H1 (cell line): ENCODE measurements around the gene PKD2. TPM values are rescaled to one million over a fixed set of nuclear protein-coding genes. Genes with fewer than 3 reads are reported as not detected.

ENCODE experiments used
- CTCF ChIA-PET: fragments of 300-600 bp; sonication (Branson Sonifier 250); formaldehyde crosslinking; loops from one replicate; lab custom pipeline; 2021; ENCODE audit not compliant: partially characterized antibody; lab: Charles Lee
- POLR2A ChIA-PET: fragments of 300-600 bp; sonication (Branson Sonifier 250); formaldehyde crosslinking; loops from one replicate; lab custom pipeline; 2021; ENCODE audit warnings: inconsistent platforms; ENCODE audit not compliant: partially characterized antibody; lab: Charles Lee
- DNase-seq, 2 experiments: peaks; one replicate each; pipeline versions ENCODE4 v3.0.0 to v3.0.0-alpha.2; 2010 to 2022; ENCODE audit warnings: low spot score in 2 of 2, low read depth in 1 of 2, mixed read lengths in 1 of 2
- FAIRE-seq: peaks from 2 replicates; lab custom pipeline; 2011; peaks lifted over from hg19 to GRCh38; lab: Jason Lieb, UNC
- H2AFZ ChIP-seq: 2 replicates; pipeline ENCODE4 v1.8.1; 2012; ENCODE audit warnings: low read length, inconsistent platforms
- H2AK5ac ChIP-seq: 2 replicates; pipeline ENCODE4 v1.6.1; 2013; ENCODE audit warnings: low read depth, low read length
- H2BK120ac ChIP-seq: replicated peaks from 2 replicates; pipeline ENCODE3; 2013; ENCODE audit warnings: low read depth, low read length, inconsistent platforms
- H2BK12ac ChIP-seq: 2 replicates; pipeline ENCODE4 v1.6.1; 2013; ENCODE audit warnings: low read depth, low read length
- H2BK15ac ChIP-seq: 2 replicates; pipeline ENCODE4 v1.6.1; 2013; ENCODE audit warnings: low read length
- H2BK20ac ChIP-seq: 2 replicates; pipeline ENCODE4 v1.6.1; 2013; ENCODE audit warnings: low read length
- H2BK5ac ChIP-seq: 2 replicates; pipeline ENCODE4 v1.6.1; 2013; ENCODE audit warnings: low read depth, low read length
- H3K14ac ChIP-seq: 2 replicates; pipeline ENCODE4 v1.6.1; 2013; ENCODE audit warnings: inconsistent platforms; ENCODE audit not compliant: insufficient read length
- H3K18ac ChIP-seq: 2 replicates; pipeline ENCODE4 v1.6.1; 2013; ENCODE audit warnings: low read length; ENCODE audit errors: extremely low read depth
- H3K23ac ChIP-seq: 2 replicates; pipeline ENCODE4 v1.6.1; 2013; ENCODE audit warnings: inconsistent platforms; ENCODE audit not compliant: insufficient read length
- H3K23me2 ChIP-seq: 2 replicates; pipeline ENCODE4 v1.6.1; 2013; ENCODE audit warnings: low read depth, low read length
- H3K27ac ChIP-seq: 2 replicates; pipeline ENCODE4 v1.6.1; 2011; ENCODE audit warnings: low read depth, low read length, inconsistent platforms
- H3K27me3 ChIP-seq, 4 experiments: replicated peaks in 1 of 4; 1 replicate in 1 of 4; 2 replicates in 3 of 4; pipeline versions ENCODE4 v1.6.1 to v1.8.1; 2011 to 2013; ENCODE audit warnings: low read length in 3 of 4, mild to moderate bottlenecking in 3 of 4, inconsistent platforms in 2 of 4, mixed read lengths in 2 of 4, moderate library complexity in 1 of 4; ENCODE audit not compliant: control insufficient read depth in 3 of 4, insufficient read depth in 3 of 4; ENCODE audit errors: extremely low read depth in 1 of 4
- H3K36me3 ChIP-seq, 4 experiments: 2 replicates each; pipeline versions ENCODE4 v1.6.1 to v1.8.1; 2011 to 2013; ENCODE audit warnings: mild to moderate bottlenecking in 4 of 4, low read length in 3 of 4, moderate library complexity in 2 of 4, control low read depth in 1 of 4, inconsistent platforms in 1 of 4; ENCODE audit not compliant: insufficient read depth in 4 of 4, control insufficient read depth in 2 of 4
- H3K4ac ChIP-seq: replicated peaks from 2 replicates; pipeline ENCODE3; 2013; ENCODE audit warnings: low read length, low read depth, mixed read lengths, inconsistent platforms; ENCODE audit not compliant: insufficient read length
- H3K4me1 ChIP-seq, 4 experiments: replicated peaks in 1 of 4; 1 replicate in 1 of 4; 2 replicates in 3 of 4; pipeline versions ENCODE4 v1.6.1 to v1.8.1; 2011 to 2013; ENCODE audit warnings: low read length in 3 of 4, inconsistent platforms in 2 of 4, mixed read lengths in 1 of 4; ENCODE audit not compliant: insufficient read depth in 4 of 4, control insufficient read depth in 3 of 4
- H3K4me2 ChIP-seq, 2 experiments: 2 replicates each; pipeline versions ENCODE4 v1.6.1 to v1.8.1; 2011 to 2013; ENCODE audit warnings: low read depth in 2 of 2, low read length in 2 of 2, control low read depth in 1 of 2, inconsistent platforms in 1 of 2, mild to moderate bottlenecking in 1 of 2; ENCODE audit not compliant: insufficient read depth in 1 of 2
- H3K4me3 ChIP-seq, 4 experiments: fragments of 200-600, 300-600 bp in 1 of 4; sonication (generic), shearing (Covaris generic), sonication (Bioruptor Twin) in 1 of 4; 2 replicates each; pipeline versions ENCODE4 v1.5.1 to v1.8.1; 2011 to 2016; ENCODE audit warnings: low read length in 4 of 4, low read depth in 3 of 4, control low read depth in 2 of 4, inconsistent platforms in 2 of 4, mild to moderate bottlenecking in 2 of 4, mixed read lengths in 1 of 4, moderate library complexity in 1 of 4; ENCODE audit not compliant: insufficient read depth in 2 of 4; ENCODE audit errors: extremely low read depth in 1 of 4
- H3K56ac ChIP-seq: replicated peaks from 2 replicates; pipeline ENCODE3; 2013; ENCODE audit warnings: low read depth, mild to moderate bottlenecking, mixed read lengths, low read length, inconsistent platforms; ENCODE audit not compliant: insufficient read length
- H3K79me1 ChIP-seq: 2 replicates; pipeline ENCODE4 v1.6.1; 2013; ENCODE audit warnings: low read depth, low read length, control low read depth
- H3K79me2 ChIP-seq, 2 experiments: 2 replicates each; pipeline versions ENCODE4 v1.6.1 to v1.8.1; 2012 to 2013; ENCODE audit warnings: low read length in 2 of 2, mild to moderate bottlenecking in 2 of 2, inconsistent platforms in 1 of 2; ENCODE audit not compliant: insufficient read depth in 2 of 2, control insufficient read depth in 1 of 2
- H3K9ac ChIP-seq, 4 experiments: replicated peaks in 1 of 4; 1 replicate in 1 of 4; 2 replicates in 3 of 4; pipeline versions ENCODE4 v1.6.1 to v1.8.1; 2011 to 2013; ENCODE audit warnings: low read depth in 3 of 4, low read length in 3 of 4, control low read depth in 2 of 4, mild to moderate bottlenecking in 2 of 4, moderate library complexity in 2 of 4, inconsistent platforms in 1 of 4; ENCODE audit errors: extremely low read depth in 1 of 4
- H3K9me3 ChIP-seq, 2 experiments: 2 replicates each; pipeline versions ENCODE4 v1.6.1 to v1.8.1; 2012 to 2013; ENCODE audit warnings: mild to moderate bottlenecking in 2 of 2, moderate library complexity in 2 of 2, control low read depth in 1 of 2, inconsistent platforms in 1 of 2, low read depth in 1 of 2, low read length in 1 of 2, mixed read lengths in 1 of 2; ENCODE audit not compliant: insufficient read depth in 2 of 2
- H4K20me1 ChIP-seq, 2 experiments: replicated peaks in 1 of 2; 2 replicates each; pipeline versions ENCODE3 to v1.8.1; 2011 to 2013; ENCODE audit warnings: inconsistent platforms in 2 of 2, low read length in 2 of 2, mild to moderate bottlenecking in 1 of 2; ENCODE audit not compliant: insufficient read depth in 2 of 2, control insufficient read depth in 1 of 2
- H4K5ac ChIP-seq: 2 replicates; pipeline ENCODE4 v1.6.1; 2013; ENCODE audit warnings: low read length, low read depth, mixed read lengths, inconsistent platforms; ENCODE audit not compliant: insufficient read length
- H4K8ac ChIP-seq: 2 replicates; pipeline ENCODE4 v1.8.0; 2013; ENCODE audit warnings: mild to moderate bottlenecking, moderate library complexity, low read length, inconsistent platforms; ENCODE audit not compliant: insufficient read depth; ENCODE audit errors: extremely low read depth
- H4K91ac ChIP-seq: replicated peaks from 2 replicates; pipeline ENCODE3; 2013; ENCODE audit warnings: low read length, mixed read lengths, inconsistent platforms; ENCODE audit not compliant: insufficient read length
- ASH2L ChIP-seq: fragments of 200-600, 300-600 bp; sonication (generic); IDR thresholded peaks from one replicate; pipeline ENCODE4 v1.7.1; 2017; ENCODE audit warnings: low read length
- POU5F1 ChIP-seq: IDR thresholded peaks from 2 replicates; pipeline ENCODE4 v1.6.1; 2011; ENCODE audit warnings: low read depth, mild to moderate bottlenecking, low read length, moderate library complexity
- RBBP5 ChIP-seq: IDR thresholded peaks from 2 replicates; pipeline ENCODE4 v1.7.1; 2012; ENCODE audit warnings: low read depth, mild to moderate bottlenecking, inconsistent platforms, low read length, moderate library complexity, borderline replicate concordance
- RNF2 ChIP-seq: fragments of 200-900, 300-1000 bp; sonication (generic); IDR thresholded peaks from 2 replicates; pipeline ENCODE4 v1.7.1; 2016; ENCODE audit warnings: borderline replicate concordance, low read depth, mild to moderate bottlenecking, antibody characterized with exemption, low read length; ENCODE audit not compliant: poor library complexity, severe bottlenecking; ENCODE audit errors: missing control alignments
- RXRA ChIP-seq: IDR thresholded peaks from 2 replicates; pipeline ENCODE4 v1.6.1; 2011; ENCODE audit warnings: low read depth, mild to moderate bottlenecking, low read length, moderate library complexity; ENCODE audit not compliant: insufficient read depth
- SIN3A ChIP-seq, 2 experiments: IDR thresholded peaks in 1 of 2; conservative IDR thresholded peaks in 1 of 2; 2 replicates each; pipeline ENCODE4 v1.6.1; 2011 to 2012; ENCODE audit warnings: low read length in 2 of 2, improper control_type of control experiment in 1 of 2, low read depth in 1 of 2, mild to moderate bottlenecking in 1 of 2
- SRF ChIP-seq: IDR thresholded peaks from 2 replicates; pipeline ENCODE4 v1.6.1; 2011; ENCODE audit warnings: mild to moderate bottlenecking, low read depth, low read length, moderate library complexity
- polyA plus RNA-seq, 7 experiments: library from polyadenylated mRNA; depleted of rRNA in 3 of 7; stranded (reverse) in 5 of 7; unstranded in 2 of 7; fragments of >200 nt in 5 of 7; fragments of 200-250 nt in 2 of 7; gene quantifications; 1 replicate in 5 of 7; 2 replicates in 1 of 7; 4 replicates in 1 of 7; pipeline versions ENCODE4 v1.2.1 to v1.2.3, GENCODE V29; 2011 to 2013; ENCODE audit warnings: missing spikeins in 2 of 7, mixed read lengths in 2 of 7
- total RNA-seq: library from RNA; stranded (reverse); fragmentation: NEBNext Ultra II Directional; extraction: Animal tissue kit (Norgen Biotek cat#: 25700); gene quantifications from 2 replicates; pipeline ENCODE4 v1.2.1, GENCODE V29; 2021
- TF ChIP-seq, protein P1 (sequence below): IDR thresholded peaks from 2 replicates; pipeline ENCODE4 v1.6.1; 2012; ENCODE audit warnings: inconsistent platforms
- TF ChIP-seq, protein P2 (sequence below): IDR thresholded peaks from 2 replicates; pipeline ENCODE4 v1.6.1; 2011; ENCODE audit warnings: low read length, improper control_type of control experiment

PKD2 gene
- total and polyA plus RNA-seq, 2 of the 8 experiments (the other 6 are each of a cell fraction or from before 2014, with no cell fraction given): 16.0 to 32.0 TPM

- Histone ChIP-seq H3K4ac (no peak overlapping the region), H3K27me3 (no peaks in the 10 kb centered on the region), H2BK120ac (no peak overlapping the region), H3K79me1 (no peaks in the 10 kb centered on the region; the same call in 1 of the 2 replicates), H3K79me2 (no peaks in the 10 kb centered on the region), H4K5ac (no peak overlapping the region), H3K4me3 (no peak overlapping the region), H3K36me3 (peaks cover 16 to 78% (median 53%) of the 10 kb centered on the region in 4 experiments), H3K23ac (no peak overlapping the region), H2BK15ac (no peak overlapping the region), H2BK5ac (no peak overlapping the region), H3K4me1 (no peaks in the 10 kb centered on the region), H3K23me2 (no peaks in the 10 kb centered on the region), H3K14ac (no peak overlapping the region), H2BK20ac (no peak overlapping the region), H2AFZ (no peak overlapping the region), H4K91ac (no peak overlapping the region), H3K18ac (no peak overlapping the region), H3K56ac (no peak overlapping the region), H2BK12ac (no peak overlapping the region), H4K8ac (no peak overlapping the region), H3K27ac (no peak overlapping the region), H3K4me2 (no peak overlapping the region), H3K9me3 (no peaks in the 10 kb centered on the region), H4K20me1 (no peaks in the 10 kb centered on the region), H3K9ac (no peak overlapping the region), H2AK5ac (no peak overlapping the region)
- DNase-seq: no peak
- ChIA-PET CTCF (interaction anchor here (1.1 to 1.3 kb wide), 3 partner anchors 9 to 168 kb away, joined by 3 read pairs; no protein-coding TSS in a partner anchor), POLR2A (no interaction called here)
- no peak for FAIRE-seq
- no peak for TF ChIP-seq SIN3A (conservative IDR thresholded peaks at IDR 0.05 in 1 of 2, IDR thresholded peaks at IDR 0.05 in 1 of 2; ENCODE audit: low read depth in 1 of 2, low read length in 2 of 2)
- no peak for TF ChIP-seq RXRA
- TF ChIP-seq, protein P1, sequence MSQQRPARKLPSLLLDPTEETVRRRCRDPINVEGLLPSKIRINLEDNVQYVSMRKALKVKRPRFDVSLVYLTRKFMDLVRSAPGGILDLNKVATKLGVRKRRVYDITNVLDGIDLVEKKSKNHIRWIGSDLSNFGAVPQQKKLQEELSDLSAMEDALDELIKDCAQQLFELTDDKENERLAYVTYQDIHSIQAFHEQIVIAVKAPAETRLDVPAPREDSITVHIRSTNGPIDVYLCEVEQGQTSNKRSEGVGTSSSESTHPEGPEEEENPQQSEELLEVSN: no peak
- TF ChIP-seq, protein P2, sequence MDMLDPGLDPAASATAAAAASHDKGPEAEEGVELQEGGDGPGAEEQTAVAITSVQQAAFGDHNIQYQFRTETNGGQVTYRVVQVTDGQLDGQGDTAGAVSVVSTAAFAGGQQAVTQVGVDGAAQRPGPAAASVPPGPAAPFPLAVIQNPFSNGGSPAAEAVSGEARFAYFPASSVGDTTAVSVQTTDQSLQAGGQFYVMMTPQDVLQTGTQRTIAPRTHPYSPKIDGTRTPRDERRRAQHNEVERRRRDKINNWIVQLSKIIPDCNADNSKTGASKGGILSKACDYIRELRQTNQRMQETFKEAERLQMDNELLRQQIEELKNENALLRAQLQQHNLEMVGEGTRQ: no peak
- TF ChIP-seq RBBP5: no peak
- TF ChIP-seq ASH2L: no peak
- no peak for TF ChIP-seq RNF2
- TF ChIP-seq POU5F1: no peak
- TF ChIP-seq SRF: no peak
Measured at GRCh38 chr4:88045021-88045420, 37.6 kb downstream of the PKD2 start.
